SW480 (cell line): Measurements from ENCODE around the gene TMEM158.

Experiments used
- DNase-seq: peaks from one replicate; pipeline ENCODE4 v3.0.0-alpha.2; 2016; ENCODE audit warnings: low spot score

TMEM158 gene

DNA sequence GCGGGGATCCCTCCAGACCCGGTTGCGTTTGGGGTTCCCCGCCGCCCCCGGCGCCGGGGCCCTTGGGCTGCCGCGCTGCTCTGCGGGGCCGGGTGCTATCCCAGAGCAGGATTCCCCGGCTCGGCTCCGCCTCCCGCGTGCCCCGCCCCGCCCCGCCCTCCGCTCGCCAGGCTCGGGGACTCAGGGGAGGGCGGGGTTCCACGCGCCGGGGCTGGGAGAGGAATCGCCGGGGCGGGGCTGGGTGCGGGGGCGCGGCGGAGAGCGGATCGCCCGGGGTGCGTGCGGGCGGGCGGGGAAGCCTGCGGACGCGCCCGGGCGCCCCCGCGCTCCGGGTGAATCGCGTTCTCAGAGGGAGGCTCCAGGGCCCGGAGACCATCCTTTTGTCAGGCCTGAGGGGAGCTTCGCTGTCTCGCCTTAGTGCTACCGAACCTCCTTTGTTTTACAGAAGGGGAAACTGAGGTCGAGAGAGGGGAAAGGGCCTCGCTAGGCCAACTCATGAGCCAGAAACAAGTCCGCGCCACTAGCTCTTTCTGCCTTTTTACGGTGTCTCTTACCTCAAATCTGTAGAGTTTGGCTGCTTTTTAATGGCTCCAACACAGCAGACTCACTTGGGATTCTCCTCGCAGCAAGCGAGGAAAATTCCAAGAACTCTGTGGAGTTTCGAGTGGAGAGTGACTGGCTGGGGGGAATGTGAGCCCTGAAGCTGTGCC, at the start of gene TMEM158:
TMEM158 (minus strand) TSS at position 82 of the 710 bp plus-strand sequence. CDS start 260 bp downstream, outside the sequence.
- peak; percentile 61 for DNase-seq

DNA sequence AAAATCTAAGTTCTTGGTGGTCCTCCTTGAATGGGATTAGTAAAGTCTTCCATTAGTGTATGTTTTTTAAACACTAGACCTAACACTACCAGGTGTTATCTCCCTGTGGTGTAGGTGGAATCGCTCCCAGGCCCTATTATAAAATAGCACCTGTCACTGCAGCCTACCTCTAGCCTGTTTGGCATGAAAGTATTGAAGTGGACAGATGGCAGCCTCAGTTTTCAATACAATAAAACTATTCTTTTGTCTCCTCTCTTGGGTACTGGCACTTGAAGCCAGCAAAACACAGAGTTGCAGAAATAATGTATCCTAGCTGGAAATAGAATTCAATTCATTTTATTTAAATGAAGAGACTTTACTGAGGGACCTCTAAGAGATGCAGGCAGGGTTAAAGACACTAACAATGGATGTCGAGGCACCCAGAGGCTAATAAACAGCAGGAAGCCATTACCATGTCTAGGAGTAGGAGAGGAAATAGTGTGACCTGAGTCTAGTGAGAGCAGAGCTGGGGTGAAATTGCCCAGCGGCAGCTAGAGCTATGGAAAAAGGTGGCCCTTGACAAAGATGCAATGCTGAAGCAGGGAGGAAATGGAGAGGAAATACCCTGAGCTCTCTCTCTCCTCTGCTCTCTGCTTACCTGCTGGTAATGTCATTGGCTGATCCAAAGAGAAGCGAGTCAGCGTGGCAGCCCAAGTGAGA, 49.1 kb upstream of the TMEM158 start:
- DNase-seq: no peak

DNA sequence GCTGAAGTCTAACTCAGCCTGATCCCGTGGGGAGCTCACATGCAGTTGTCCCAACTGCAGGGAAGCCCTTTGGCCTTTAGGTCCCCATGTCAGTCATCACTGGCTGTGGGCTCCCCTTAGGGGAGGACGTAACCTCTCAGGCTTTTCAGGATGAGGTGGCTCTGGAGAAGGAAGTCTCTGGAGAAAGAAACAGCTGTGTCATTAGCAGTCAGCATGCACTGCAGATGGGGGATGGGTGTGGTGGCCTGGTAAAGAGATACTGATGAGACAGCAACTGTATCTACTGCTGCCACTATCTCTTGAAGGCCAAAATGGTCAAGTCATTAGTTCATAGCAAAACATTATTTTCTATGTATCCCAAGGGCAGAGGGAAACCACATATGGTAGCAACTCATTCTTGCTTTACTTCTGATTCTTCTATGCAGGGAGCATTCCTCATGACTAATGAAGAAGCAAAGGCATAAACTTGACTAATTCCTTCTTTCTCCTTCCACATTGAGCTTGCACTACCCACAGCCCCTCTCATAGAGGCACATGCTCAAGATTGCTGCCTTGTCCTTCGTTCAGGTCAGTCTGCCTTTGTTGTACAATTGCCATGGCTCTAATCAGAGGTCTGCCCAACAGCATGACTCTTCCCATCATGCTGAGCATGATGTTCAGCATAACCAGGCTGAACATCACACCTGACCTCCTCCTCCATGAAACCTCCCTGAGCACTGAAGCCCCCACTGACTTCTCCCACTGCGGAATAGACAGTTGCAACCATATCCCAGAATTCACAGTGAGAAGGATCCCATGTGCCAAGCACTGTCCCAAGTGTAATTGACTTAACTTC, 47.8 kb upstream of the TMEM158 start:
- no peak for DNase-seq

DNA sequence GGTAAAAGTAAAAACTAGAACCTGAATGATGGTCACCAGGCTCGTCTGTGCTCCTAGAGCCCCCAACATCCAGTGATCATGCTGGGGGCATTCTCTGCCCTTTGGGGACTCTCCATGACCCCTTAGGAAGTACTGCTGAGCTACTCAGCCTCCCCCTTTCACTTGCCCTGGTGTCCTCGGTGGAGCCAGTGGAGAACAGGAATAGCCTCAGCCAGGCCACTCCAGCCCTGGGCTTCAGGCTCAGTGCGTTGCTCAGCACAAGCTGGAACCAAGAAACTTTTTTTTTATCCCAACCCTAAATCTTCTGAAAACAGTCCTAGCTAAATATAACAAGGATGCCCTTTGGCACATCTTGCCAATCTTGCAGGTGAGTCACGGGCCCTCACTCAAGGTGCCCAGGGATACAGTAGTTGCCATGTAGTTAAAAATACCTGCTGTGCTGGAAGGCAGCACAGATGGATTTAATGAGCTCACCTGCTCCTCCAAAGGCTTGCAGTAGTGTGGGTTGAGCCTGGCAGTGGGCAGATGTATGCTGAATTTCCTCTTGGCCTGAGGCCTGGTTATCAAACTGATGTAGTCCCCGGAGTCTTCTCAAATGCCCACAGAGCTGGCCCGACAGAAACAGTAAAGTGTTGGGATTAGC, 46.9 kb upstream of the TMEM158 start:
- DNase-seq: no peak

DNA sequence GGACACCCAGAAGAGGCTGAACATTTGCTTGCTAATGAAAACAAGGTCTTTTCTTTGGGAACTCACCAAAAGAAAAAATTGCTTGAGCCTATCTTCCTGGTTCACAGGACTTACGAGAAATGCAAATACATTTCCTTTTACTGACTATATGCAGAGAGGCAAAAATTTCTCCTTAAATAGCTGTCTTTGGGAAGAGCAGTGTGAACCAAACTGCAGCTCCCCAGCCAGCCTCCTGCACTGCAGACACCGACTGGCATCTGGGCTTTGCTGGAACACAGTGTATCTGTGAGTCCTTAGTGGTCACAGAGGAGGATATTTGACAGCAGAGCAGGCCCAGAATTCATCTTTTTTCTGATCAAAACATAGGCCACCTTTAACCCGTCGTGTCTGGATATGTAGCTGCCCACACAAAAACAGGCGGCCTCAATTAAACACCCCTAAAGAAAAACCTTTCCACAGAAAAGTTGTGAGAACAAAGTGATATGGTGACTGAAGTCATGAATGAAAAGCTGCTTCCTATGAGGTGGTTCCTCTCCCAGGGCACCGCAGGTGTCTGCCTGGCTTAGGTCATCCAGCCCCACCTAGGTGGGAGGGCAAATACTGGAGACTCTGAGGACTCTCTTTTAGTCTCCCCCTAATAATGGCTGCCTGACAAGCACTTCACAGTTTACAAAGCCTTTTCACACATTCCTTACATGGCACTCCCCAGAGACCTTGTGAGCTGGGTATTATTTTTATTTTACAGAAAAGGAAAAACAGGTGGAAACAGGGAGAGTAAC, 46.1 kb upstream of the TMEM158 start:
- DNase-seq: no peak

DNA sequence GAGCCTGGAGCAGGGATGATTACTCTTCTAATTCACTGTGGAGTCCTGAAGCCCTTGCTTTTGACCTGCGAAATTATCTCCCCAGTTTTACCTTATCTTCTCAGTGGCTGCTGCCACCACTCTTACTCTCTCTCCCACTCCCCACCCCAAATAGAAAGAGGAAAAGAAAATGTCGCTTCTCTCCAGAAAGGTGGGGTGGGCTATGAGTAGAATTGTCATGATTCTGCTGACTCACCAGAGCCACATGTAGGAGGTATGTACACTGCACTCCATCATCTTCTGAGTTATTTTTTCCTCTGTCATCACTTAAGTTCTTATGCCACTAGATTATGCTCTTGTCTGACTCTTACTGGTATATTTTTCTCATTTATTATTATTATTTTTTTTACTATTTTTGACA, 43.9 kb upstream of the TMEM158 start:
- no peak for DNase-seq

DNA sequence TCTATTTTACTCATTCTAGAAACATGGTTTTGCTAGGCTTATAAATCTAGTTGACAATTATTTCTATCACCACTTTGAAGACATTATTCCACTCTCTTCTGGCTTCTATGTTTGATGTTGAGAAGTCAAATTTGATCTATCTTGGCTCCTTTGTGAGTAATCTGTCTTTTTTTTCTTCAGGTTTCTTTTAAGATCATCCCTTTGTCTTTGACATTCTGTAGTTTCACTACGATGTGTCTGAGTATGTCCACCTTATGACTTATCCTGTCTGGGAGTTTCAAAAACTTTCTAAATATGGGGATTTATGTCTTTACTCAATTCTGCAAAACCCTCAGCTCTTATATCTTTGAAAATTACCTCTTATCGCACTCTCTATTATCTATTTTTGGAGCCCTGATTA, 41.0 kb upstream of the TMEM158 start:
- DNase-seq: no peak

DNA sequence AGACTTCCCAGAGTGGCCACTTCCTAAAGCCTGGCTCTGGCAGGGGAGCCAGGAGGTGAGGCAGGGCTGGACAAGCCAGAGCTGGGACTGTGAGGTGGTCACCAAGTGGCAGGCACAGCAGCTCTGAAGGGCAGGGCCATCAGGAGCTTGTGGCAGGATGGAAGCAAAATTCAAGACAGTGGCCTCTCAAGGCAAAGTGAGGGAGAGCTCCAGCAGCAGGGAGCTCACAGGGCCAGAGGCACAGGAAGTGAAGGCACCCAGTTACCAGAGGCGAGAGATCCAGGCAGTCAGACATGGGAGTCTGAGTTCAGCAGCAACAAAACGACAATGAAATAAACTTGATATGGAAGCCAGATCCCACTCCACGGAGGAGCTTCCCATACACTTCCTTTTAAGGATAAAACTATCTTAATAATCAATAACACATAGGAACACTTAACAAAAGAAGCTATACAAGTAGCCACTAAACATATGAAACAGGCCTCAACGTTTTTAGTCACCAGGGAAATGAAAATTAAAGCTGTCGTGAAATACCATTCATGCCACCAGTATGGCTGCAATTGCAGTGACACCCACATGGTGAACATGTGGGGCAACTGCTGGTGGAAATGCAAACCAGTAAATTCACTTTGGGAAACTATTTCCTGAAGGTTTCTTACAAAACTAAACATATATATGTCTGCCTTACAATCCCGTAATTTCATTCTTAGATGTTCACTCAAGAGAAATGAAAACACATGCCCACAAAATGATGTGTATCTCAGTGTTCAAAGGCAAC, 35.4 kb upstream of the TMEM158 start:
- no peak for DNase-seq

DNA sequence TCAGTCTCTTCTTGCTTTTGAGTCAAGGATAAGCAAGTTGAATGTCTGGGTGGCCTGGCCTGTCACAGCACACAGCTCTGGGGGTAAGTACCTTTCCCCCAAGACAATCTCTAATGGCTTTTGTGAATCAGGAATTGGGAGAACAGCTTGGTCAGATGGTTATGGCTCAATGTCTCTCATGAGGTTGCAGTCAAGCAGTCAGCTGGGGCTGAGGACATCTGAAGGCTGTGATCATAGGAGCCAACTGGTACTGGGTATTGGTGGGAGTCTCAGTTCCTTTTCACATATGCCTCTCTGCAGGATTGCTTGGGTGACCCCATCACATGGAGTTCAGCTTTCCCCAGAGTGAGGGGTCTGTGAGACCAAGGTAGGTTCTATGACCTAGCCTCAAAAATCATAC, 33.0 kb upstream of the TMEM158 start:
- DNase-seq: no peak

DNA sequence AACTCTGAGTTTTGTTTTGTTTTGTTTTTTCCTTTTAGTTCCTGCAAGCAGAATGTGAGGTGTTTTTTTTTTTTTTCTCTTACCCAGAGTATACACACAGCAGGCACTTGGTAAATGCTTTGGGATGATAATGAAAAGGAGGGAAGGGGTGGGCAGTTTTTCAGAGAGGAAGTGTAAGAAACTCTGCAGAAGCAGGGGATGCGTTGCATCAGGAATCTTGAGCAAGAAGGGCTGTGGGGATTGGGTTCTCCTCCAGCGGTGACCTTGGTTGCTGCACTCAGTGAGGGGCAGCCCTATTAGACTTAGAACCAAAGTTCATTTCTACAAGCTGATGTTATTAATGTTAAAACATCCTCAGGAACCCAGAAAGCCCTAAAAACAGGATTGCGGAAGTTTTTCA, 32.2 kb upstream of the TMEM158 start:
- DNase-seq: no peak

DNA sequence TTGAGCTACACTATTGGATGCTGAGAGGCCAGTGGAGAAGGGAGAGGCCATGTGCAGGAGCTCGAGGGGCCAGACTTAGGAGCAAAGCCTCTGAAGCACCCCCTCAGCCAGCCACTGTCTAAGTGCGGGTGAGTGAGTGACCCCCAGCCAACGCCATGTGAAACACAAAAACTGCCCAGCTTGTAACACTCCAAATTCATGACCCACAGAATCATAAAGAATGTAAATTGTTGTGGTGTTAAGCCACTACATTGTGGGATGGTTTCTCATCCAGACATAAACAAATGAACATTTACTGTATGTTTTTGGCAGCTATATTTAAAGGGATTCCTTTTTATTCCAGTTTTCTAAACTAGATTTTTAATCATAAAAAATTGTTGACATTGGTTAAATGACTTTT, 27.2 kb upstream of the TMEM158 start:
- no peak for DNase-seq

DNA sequence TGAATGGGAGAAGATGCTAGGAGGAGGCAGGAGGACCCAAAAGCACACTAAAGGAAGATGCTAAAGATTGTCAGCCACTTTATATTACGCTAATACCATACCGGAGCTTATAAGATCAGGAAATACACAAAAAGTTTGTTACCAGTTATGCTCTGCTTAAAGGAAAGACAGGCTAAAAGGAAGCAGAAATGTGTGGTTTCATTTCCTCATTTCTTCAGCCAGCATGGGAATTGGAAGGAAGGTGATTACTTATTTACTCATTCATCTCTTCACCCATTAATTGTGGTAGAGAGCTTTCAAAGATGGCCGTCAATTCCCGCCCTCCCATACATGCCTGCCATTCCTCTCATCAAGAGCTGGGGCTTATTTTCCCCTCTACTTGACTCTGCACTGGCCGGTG, 26.7 kb upstream of the TMEM158 start:
- DNase-seq: no peak

DNA sequence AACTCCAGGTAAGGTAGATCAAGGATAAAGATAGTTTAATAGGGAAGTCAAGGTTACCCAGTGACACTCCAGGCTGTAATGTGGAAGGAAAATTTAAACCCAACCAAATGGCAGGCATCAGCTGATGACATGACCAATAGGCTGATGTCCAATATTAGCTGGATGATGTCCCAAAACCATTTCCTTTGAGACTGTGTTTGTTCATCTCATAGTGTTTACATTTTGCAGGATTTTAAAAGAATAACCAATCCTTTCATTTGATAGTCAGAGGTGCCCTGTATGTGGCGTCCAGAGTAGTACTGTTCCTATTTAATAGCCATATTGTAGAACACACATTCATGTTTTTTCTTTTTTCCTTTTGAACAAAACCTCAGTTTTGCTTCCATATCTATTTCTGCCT, 23.3 kb upstream of the TMEM158 start:
- DNase-seq: no peak

DNA sequence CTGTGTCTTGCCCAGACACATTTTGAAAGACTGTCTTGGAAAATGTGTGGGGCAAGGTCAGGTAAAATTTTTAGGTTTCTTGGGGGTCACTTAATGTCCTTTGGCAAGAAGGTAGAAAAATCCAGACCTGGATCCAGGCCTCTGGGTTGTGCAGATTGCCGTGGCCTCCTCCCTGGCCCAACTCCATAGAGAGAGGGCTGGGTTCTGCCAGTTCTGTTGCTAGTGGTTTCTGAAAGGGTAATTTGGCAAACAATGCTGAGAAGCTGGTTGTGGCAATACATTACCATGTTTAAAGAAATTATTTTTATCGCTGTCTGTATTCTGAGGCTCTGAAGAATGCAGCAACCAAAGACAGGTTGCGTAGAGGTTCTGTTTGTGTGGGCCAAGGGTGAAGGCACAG, 20.2 kb upstream of the TMEM158 start:
- DNase-seq: no peak

DNA sequence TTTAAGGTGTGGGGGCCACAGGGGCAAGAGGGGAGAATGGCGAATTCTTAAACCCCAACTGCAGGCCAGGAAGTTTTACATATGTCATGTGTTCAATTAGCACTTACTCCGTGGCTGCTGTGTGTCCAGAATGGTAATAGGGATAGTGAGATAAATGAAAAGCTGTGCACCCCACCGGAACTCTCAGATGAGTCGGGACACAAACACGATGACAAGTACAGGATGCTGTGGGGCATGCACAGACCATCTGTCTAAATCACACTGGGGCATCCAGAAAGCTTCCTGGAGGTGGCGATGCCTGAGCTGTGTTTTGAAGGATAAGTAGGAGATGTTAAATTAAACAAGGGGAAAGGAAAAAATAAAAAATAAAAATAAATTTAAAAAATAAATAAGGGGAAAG, 18.3 kb upstream of the TMEM158 start:
- no peak for DNase-seq

DNA sequence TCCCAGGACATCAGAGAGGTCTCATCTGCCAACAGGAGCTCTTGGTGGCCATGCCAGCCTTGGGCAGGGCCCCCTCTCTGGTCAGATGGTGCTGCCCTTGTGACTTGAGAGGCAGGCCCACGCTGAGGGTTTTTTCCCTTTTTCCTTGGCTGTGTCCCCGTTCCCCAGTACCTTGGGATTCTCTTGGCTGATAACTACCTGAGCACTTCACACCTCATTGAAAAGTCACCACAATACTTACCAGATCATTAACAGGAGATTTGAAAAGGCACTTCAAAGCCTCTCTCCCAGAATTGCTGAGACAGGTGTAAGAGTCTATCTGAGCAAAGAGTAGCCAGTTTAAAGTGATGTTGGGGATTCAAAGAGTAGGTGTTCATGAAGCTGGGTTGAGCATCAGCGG, 15.1 kb upstream of the TMEM158 start:
- DNase-seq: no peak

DNA sequence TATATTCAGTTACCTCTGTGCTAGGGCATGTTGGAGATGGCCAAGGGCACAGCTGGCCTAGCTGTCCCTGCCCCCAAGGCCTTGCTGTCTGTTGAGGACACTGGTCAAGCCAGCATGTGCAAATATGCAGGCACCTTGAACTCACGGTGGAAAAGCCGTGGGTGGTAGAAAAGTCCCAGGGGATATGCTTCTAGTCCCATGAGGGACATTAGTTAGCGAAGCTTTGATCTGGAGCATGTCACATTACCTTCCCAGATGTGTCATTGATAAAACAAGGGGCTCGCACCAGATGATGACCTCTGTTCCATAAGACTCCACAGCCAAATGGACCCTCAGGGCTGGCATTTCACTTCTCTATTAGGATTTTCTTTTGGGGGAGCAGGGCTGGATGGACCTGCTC, 14.2 kb upstream of the TMEM158 start:
- no peak for DNase-seq

DNA sequence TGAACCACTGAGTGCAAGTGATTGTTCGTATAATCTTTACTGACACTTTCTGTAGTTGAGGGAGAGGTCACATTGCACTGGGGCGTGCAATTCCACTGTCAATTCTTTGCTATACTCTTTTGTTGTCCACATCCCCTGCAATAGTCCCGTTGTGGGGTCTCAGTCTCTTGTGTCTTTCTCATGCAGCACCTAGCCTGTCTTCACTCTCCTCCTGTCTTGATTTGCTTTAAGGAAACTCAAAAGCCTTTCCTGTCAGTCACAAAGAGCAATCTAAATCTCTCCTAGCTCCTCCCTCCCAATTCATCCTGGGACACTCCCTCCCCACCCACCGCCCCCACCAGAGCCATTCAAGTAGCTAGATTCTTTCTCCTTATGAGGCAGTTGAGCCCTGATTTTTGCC, 13.2 kb upstream of the TMEM158 start:
- DNase-seq: no peak

DNA sequence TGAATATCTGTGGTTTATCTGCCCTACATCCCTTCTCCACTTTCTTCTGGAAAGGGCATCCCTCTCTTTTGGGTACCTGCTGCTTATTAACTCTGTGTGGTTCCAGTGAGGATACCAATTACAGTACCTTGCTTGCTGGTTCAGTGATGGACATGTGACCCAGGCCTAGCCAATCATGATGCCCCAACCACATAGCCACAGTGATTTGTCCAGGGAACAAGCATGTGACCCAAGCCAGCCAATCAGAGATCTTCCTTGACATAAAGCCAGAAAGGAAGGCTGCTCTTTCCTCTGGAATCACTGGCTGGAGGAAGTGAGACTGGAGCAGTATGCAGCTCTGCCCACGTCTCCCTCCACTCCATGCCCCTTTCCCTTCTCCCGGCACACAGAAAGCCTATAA, 10.9 kb upstream of the TMEM158 start:
- no peak for DNase-seq

DNA sequence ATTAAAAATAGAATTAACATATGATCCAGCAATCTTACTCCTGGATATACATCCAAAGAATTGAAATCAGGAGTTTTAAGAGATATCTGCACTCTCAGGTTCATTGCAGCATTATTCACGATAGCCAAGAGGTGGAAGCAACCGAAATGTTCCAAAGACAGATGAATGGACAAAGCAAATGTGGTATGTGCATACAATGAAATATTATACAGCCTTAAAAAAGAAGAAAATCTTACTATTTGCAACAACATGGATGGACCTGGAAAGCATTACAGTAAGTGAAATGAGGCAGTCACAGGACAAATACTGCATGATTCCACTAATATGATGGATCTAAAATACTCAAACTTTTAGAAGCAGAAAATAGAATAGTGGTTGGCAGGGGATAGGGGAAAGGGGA, 9.3 kb upstream of the TMEM158 start:
- DNase-seq: no peak

DNA sequence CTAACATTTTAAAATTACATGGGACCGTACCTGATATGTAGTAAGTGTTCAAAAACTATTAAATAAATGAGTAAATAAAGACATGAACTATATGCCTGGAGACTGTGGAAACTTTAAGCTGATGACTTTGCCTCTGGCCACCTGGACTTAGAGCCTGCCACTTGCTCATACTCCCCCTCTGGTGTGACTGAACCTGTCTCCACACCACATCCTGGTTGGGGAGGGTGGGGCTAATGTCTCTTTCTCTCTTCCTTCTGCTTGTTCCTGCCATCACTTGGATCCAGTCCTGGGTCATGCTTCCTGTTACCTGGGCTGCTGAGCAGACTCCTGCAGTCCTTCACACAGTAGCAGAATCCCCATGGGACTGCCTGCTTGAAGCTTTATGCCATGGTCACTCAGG, 8.2 kb upstream of the TMEM158 start:
- DNase-seq: peak; percentile 29
